Heart left ventricle (tissue), 13 donors: ENCODE measurements around the gene HEMK1.

Source experiments
- CTCF ChIP-seq, 12 donors: fragments of 200-600 bp; sonication (generic) in 4 of 12; IDR thresholded peaks; one replicate each; pipeline versions ENCODE4 v1.5.0 to v1.8.0; 2018 to 2022; ENCODE audit warnings: antibody characterized with exemption in 12 of 12, mild to moderate bottlenecking in 5 of 12
- POLR2A ChIP-seq, 2 donors: fragments of 450-650 bp; IDR thresholded peaks; one replicate each; pipeline ENCODE4 v1.6.1; 2017; ENCODE audit warnings: antibody characterized with exemption in 2 of 2, mild to moderate bottlenecking in 2 of 2, moderate library complexity in 2 of 2
- donor health status: ischemic (EF 13 %, LVEDD 7.1; RV severe dilation, severe dysfunction).
- donor health status: DM: no; HTN: yes; CAD: no.
- donor health status: DM: no; HTN: no; CAD: no.
- donor health status: ischemic (EF 25% LVEDD 6.9; RV normal size, moderate dysfunction).
- donor health status: ischemic (EF 25% LVEDD 5.7; RV mildly dilated, moderate dysfunction).
- donor health status: ischemic (EF 35%, LVEDD 5.7; RV mildly dilated, moderate dysfunction).
- donor health status: nonischemic (EF 11% LVEDD 7.7; RV severe dilation, severe dysfunction).
- donor health status: DM: yes; HTN: yes; CAD: no.
- donor health status: PGD.
- donor health status: ischemic (EF 29% LVEDD 5.4; RV normal size, mild dysfunction).
- donor health status: nonischemic (EF 23%, LVEDD 6.1; RV moderate dilation, normal function).

GRCh38 chr3:50605901-50606326 is 36.6 kb downstream of the HEMK1 start:
- no peak for TF ChIP-seq POLR2A (IDR thresholded peaks at IDR 0.05)
- TF ChIP-seq CTCF (IDR thresholded peaks at IDR 0.05), result no peak
